HepG2 (cell line): ENCODE measurements around the gene P3H2. TPM values are rescaled to one million over a fixed set of nuclear protein-coding genes. Genes with fewer than 3 reads are reported as not detected.

Experiments used
- ATAC-seq: fragments of 200-7000 bp; cut with Tn5 transposase; 3 replicates; pipeline ENCODE4 v1.9.1; 2020; ENCODE audit warnings: mild to moderate bottlenecking, moderate library complexity
- BruUV-seq: library from RNA; stranded (reverse); fragments of 400-500 nt; replicated peaks from 2 replicates; lab custom pipeline; 2021; lab: Mats Ljungman, UMichigan
- CTCF ChIA-PET: fragments of 300-600 bp; formaldehyde crosslinking; extraction: SDS; loops from one replicate; lab custom pipeline; 2021; ENCODE audit warnings: low total read pairs, inconsistent platforms, low intra/inter-chr PET ratio; lab: Yijun Ruan, JAX
- POLR2A ChIA-PET: fragments of 350-600 bp; sonication (Branson Sonifier 250); formaldehyde crosslinking; loops from one replicate; lab custom pipeline; 2020; ENCODE audit warnings: antibody characterized with exemption, inconsistent platforms; lab: Yijun Ruan, JAX
- DNase-seq: peaks from one replicate; pipeline ENCODE4 v3.0.0-alpha.2; 2015; ENCODE audit warnings: low spot score
- FAIRE-seq: peaks from 3 replicates; lab custom pipeline; 2011; peaks lifted over from hg19 to GRCh38; lab: Jason Lieb, UNC
- H2AFZ ChIP-seq: one replicate; pipeline ENCODE4 v1.6.1; 2011; ENCODE audit warnings: low read length, inconsistent platforms
- H3K27ac ChIP-seq: fragments of 300-600 bp; 3 replicates; pipeline ENCODE4 v1.8.0; 2011; ENCODE audit warnings: mixed run types, mild to moderate bottlenecking, mixed read lengths, low read length, inconsistent platforms; ENCODE audit not compliant: insufficient read depth; ENCODE audit errors: extremely low read length
- H3K27me3 ChIP-seq, 2 experiments: fragments of 200-600 bp in 1 of 2; 2 replicates in 1 of 2; 3 replicates in 1 of 2; pipeline versions ENCODE4 v1.6.0 to v1.8.0; 2011; ENCODE audit warnings: low read length in 2 of 2, mild to moderate bottlenecking in 2 of 2, moderate library complexity in 2 of 2, inconsistent platforms in 1 of 2; ENCODE audit not compliant: insufficient read depth in 2 of 2, control insufficient read depth in 1 of 2
- H3K36me3 ChIP-seq, 2 experiments: fragments of 200-600 bp in 1 of 2; replicated peaks in 1 of 2; 2 replicates in 1 of 2; 3 replicates in 1 of 2; pipeline versions ENCODE4 v1.5.1 to v1.8.0; 2011; ENCODE audit warnings: low read length in 2 of 2, inconsistent platforms in 1 of 2; ENCODE audit not compliant: insufficient read depth in 2 of 2, control insufficient read depth in 1 of 2
- H3K4me1 ChIP-seq: 2 replicates; pipeline ENCODE4 v1.5.1; 2012; ENCODE audit warnings: low read length, inconsistent platforms; ENCODE audit not compliant: insufficient read depth
- H3K4me2 ChIP-seq: 2 replicates; pipeline ENCODE4 v1.6.0; 2011; ENCODE audit warnings: low read depth, low read length, inconsistent platforms
- H3K4me3 ChIP-seq, 3 experiments: fragments of 200-600 bp in 1 of 3; sonication (generic), shearing (Covaris generic) in 1 of 3; replicated peaks in 1 of 3; 2 replicates each; pipeline ENCODE4 v1.5.1; 2011 to 2016; ENCODE audit warnings: low read length in 3 of 3, inconsistent platforms in 2 of 3, low read depth in 2 of 3, mild to moderate bottlenecking in 2 of 3, control low read depth in 1 of 3, mixed read lengths in 1 of 3; ENCODE audit not compliant: insufficient read depth in 1 of 3
- H3K79me2 ChIP-seq: one replicate; pipeline ENCODE4 v1.6.1; 2011; ENCODE audit warnings: low read length, inconsistent platforms; ENCODE audit not compliant: insufficient read depth
- H3K9ac ChIP-seq: 2 replicates; pipeline ENCODE4 v1.6.0; 2011; ENCODE audit warnings: mild to moderate bottlenecking, low read depth, low read length, inconsistent platforms; ENCODE audit not compliant: insufficient read depth
- H3K9me3 ChIP-seq: 2 replicates; pipeline ENCODE4 v1.5.1; 2012; ENCODE audit warnings: mild to moderate bottlenecking, low read length
- H4K20me1 ChIP-seq: 2 replicates; pipeline ENCODE4 v1.6.0; 2011; ENCODE audit warnings: inconsistent platforms, mild to moderate bottlenecking, low read length, moderate library complexity; ENCODE audit not compliant: insufficient read depth
- MED13 ChIP-seq: sonication (generic); formaldehyde crosslinking; IDR thresholded peaks from 2 replicates; pipeline ENCODE4 v1.5.0; 2020; ENCODE audit warnings: missing genetic modification reagents
- PBX3 ChIP-seq: sonication (generic); formaldehyde crosslinking; IDR thresholded peaks from 2 replicates; pipeline ENCODE4 v1.8.1; 2023; ENCODE audit warnings: missing genetic modification reagents, inconsistent platforms, borderline replicate concordance
- SAFB2 ChIP-seq: sonication (generic); formaldehyde crosslinking; IDR thresholded peaks from 2 replicates; pipeline ENCODE4 v1.5.1; 2020; ENCODE audit warnings: missing genetic modification reagents, low read depth, mild to moderate bottlenecking, borderline replicate concordance
- ZNF282 ChIP-seq: fragments of 450-650 bp; IDR thresholded peaks from 2 replicates; pipeline ENCODE4 v1.6.1; 2018; ENCODE audit not compliant: partially characterized antibody
- ZXDC ChIP-seq: sonication (generic); formaldehyde crosslinking; IDR thresholded peaks from 2 replicates; pipeline ENCODE4 v1.5.0; 2020; ENCODE audit warnings: mild to moderate bottlenecking, missing genetic modification reagents
- WGBS: methylation state at CpG from one replicate; pipeline ENCODE4 v1.1.6; 2017; ENCODE audit warnings: low lambda C conversion rate; 5-methylcytosine and 5-hydroxymethylcytosine counted together
- in situ Hi-C: cut with HindIII; loops from 2 replicates; pipeline ENCODE4 v1.10.0; 2017; ENCODE audit warnings: low pct_unique_long_range_greater_than_20kb; ENCODE audit not compliant: extremely low pct_ligation_motif_present
- intact Hi-C: fragments of 100-400 bp; cut with micrococcal nuclease; formaldehyde crosslinking; loops from one replicate; pipeline ENCODE4 v1.10.0; 2022; ENCODE audit not compliant: unreplicated experiment
- polyA plus RNA-seq, 8 experiments: library from polyadenylated mRNA; depleted of rRNA in 3 of 8; stranded (reverse) in 7 of 8; unstranded in 1 of 8; fragments of >200 nt; fragmentation: Illumina TruSeq in 4 of 8; extraction: Trizol in 4 of 8; gene quantifications; 2 replicates each; pipeline versions ENCODE4 v1.2.1 to v1.2.3, GENCODE V29; 2011 to 2016; ENCODE audit warnings: low read depth in 4 of 8, missing spikeins in 1 of 8, mixed read lengths in 1 of 8; ENCODE audit not compliant: insufficient read depth in 1 of 8
- total RNA-seq, 5 experiments: library from RNA; depleted of rRNA; stranded (reverse); fragments of >200 nt; fragmentation: Illumina TruSeq; extraction: Trizol; gene quantifications; 2 replicates each; pipeline ENCODE4 v1.2.3, GENCODE V29; 2016; ENCODE audit warnings: low read depth in 1 of 5

P3H2 gene
- total and polyA plus RNA-seq, 2 of the 13 experiments (the other 11 are each of a cell fraction or from before 2014, with no cell fraction given) = not detected

GRCh38 chr3:190073264-190074008 is 47.3 kb downstream of the P3H2 start:
- no peaks in the 10 kb centered on the region for H4K20me1 ChIP-seq
- TF ChIP-seq SAFB2 (CRISPR knock-in tag) (no peak), ZNF282 (no peak), PBX3 (CRISPR knock-in tag) (no peak), MED13 (CRISPR knock-in tag) (no peak), ZXDC (CRISPR knock-in tag) (no peak)
- TF ChIP-seq, all 625 proteins: peak for 0
- WGBS = 38% methylated on average over 6 of the region's 6 CpGs
- ATAC-seq (no peak), FAIRE-seq (no peak), DNase-seq (no peak)
- Histone ChIP-seq H3K4me1 (no peaks in the 10 kb centered on the region), H2AFZ (no peak overlapping the region), H3K79me2 (no peaks in the 10 kb centered on the region), H3K27ac (no peak overlapping the region), H3K9me3 (no peaks in the 10 kb centered on the region), H3K9ac (no peak overlapping the region), H3K27me3 (no peaks in the 10 kb centered on the region), H3K36me3 (no peaks in the 10 kb centered on the region), H3K4me2 (no peak overlapping the region), H3K4me3 (no peak overlapping the region)
- POLR2A ChIA-PET = no interaction called here
- in situ Hi-C loops (no loop called here), intact Hi-C loops (no loop called here)
- CTCF ChIA-PET = no interaction called here
- BruUV-seq = no TSS peak
